GM21723 (cell line): ENCODE data around the gene AIG1.

Experiments used
- ATAC-seq: cut with Tn5 transposase; IDR thresholded peaks from one replicate; pipeline ENCODE4 v1.9.1; 2021; ENCODE audit warnings: mild to moderate bottlenecking, moderate library complexity; ENCODE audit not compliant: unreplicated experiment

Gene AIG1

DNA sequence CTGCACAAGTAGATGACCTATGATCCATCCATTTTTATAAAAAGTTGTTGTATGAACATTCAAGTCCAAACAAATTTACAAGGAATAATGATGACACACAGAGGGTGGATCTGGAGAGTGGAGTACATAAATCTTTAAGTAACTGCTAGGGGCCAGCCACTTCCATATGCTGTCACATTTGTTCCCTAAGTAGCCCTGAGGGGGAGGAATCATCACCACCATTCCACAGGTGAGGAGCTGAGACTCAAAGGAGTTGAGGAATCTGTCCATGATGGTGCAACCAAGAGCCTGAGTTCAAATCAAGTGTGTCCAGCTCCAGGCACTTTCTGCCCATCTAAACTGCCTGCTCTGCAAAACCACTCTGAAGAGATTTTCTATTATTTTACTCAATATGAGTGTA is 132.1 kb downstream of the AIG1 start:
- ATAC-seq = no peak

DNA sequence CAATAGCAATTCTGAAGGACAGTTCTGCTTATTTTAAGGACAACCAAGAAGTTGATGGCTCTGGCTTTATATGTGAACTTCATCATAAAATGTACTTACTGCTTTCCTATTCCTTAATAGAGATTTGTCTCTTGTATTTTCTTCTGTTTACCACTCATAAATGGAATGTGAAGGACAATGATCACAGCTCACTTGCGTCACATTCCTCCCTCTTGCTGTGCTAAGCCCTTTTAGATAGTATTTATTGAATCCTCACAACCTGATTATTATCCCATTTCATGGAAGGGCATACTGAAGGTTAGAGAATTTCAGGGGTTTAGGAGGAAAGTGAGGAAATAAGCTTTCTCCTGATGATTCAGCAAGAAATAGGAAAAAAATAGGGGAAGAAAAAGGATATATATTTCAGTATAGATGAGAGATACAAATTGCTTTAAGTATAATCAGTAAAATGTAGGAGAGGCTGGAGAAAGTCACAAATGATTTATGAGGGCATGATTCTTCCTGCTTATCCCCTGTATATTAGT is 132.9 kb downstream of the AIG1 start:
- no peak for ATAC-seq

DNA sequence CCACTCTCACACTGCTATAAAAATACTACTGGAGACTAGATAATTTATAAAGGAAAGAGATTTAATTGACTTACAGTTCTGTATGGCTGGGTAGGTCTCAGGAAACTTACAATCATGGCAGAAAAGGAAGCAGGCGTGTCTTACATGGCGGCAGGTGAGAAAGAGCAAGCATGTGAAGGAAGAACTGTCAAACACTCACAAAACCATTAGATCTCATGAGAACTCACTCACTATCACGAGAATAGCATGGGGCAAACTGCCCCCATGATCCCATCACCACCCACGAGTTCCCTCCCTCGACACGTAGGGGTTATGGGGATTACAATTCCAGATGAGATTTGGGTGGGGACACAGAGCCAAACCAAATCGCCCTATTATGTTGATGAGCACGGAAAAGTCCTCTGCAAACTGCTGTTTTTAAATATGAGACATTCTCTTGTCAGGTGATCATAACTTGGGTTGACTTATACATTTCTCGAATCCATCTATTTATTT is 133.5 kb downstream of the AIG1 start:
- no peak for ATAC-seq

GRCh38 chr6:143195349-143195845 is 134.7 kb downstream of the AIG1 start:
- no peak for ATAC-seq

DNA sequence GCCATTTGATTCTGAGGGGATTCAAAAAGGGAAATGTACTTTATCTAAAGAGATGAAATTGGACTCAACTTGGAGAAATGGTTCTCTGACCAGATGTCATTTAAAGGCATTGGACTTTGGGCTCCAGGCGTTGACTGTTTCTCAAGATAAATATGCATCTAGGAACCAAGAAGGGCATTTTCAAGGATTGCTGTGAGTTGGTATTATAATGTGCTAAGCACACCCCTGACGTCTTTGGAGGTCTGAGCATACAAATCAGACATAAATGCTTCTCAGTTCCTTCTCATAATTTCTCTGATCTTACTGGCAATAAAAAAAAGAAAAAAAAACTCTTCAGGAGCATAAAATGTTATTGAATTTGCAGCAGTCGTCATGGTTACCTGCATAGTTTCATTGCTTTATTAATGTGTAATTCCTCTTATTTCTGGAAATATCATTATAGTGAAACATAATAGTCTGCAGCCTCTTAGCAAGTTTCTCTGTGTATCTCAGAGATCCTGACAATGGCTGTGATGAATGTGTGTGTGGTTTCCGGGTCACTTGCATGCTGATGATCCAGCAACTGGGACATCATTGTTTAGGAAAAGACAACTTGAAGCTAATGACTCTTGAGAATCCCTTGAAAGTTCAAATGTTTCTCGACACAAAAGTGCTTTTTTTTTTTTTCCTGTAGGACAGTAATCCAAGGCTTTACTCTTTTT is 136.0 kb downstream of the AIG1 start:
- ATAC-seq = no peak

- ATAC-seq = no peak
These were observed 136.7 kb downstream of the AIG1 start for GRCh38 chr6:143197377-143197776.

- ATAC-seq = no peak
These were observed 137.6 kb downstream of the AIG1 start for GRCh38 chr6:143198312-143198711.

DNA sequence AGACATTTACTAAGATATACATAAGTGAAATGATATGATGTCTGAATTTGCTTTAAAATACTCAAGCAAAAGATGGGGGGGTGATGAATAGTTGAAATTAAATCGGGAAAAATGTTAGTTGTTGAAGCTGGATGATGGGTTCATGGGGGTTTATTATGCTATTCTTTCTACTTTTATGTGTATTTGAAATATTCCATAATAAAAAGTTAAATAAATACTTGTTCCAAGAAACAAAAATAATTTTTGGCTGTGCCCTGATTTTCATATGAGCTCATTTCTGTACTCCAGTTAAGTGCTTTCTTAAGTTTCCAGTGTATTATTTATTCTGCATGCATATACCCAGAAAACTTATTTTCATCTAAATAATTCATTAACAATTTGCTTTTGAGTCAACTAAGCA is 138.6 kb downstream of the AIG1 start:
- no peak for ATAC-seq

DNA sequence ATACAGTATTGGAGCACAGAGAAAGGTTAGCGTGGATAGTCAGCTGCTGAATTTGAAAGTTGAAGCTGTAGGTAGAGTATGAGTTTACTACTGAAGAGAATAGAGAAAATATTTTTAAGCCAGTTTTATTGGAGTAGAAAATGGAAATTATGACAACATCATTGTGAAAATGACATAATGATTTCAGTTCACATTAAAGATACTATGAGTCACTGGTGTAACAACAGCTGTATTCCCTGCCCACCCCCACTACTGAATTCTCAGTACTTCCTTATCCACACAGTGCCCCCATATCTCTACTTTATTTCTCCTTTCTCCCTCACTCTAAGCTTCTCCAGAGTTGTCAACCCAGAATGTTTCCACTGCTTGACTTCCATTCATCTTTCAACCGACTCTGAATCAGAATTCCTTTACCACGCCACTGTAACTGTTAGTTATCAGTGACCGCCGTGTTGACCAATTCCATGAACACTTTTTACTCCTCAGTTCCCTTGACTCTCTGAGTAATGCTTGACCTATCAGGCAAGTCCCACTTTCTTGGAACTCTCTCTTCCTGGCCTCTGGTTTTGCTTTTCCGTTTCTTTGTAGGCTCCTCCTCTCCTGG is 139.6 kb downstream of the AIG1 start:
- no peak for ATAC-seq

- ATAC-seq = no peak
These were observed 143.4 kb downstream of the AIG1 start for GRCh38 chr6:143204045-143204444.

DNA sequence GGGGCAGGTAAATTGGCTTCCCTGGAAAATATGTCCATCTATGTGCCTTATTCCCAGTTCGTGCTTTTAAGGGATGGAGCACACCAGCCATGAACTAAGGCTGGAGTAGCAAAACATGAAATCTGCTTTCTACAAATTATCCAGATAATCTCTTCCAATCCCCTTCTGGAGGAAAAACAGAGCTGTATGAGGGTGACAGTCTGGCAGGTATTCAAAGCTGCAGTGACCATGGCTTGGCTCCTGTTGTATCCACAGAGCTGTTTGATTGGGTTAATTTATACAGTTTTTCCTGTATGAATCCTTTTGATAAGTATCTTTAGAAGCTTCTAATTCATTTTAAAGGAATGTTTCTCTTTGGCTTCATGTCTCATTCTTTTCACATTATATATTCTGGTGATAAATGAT is 144.4 kb downstream of the AIG1 start:
- no peak for ATAC-seq

GRCh38 chr6:143205585-143205984 is 144.9 kb downstream of the AIG1 start:
- no peak for ATAC-seq

DNA sequence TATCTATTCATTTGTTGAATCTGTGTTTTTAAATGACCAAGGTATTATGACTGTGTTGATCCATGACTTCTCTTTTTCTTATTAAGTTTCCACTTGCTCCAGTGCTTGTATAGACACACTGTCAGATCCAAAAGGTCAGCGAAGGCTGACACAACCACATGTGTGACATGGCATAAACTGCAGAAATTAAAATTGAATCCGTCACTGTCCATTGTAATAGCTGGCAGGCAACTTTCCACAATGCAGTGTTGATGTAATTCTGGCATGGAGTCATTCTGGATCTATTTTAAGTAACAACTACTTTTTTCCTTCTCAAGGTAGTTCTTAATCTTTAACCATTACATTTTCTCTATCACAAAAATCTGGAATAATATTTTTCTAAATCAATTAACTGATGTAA is 145.3 kb downstream of the AIG1 start:
- no peak for ATAC-seq

- ATAC-seq = no peak
These were observed 145.9 kb downstream of the AIG1 start for GRCh38 chr6:143206550-143206949.

DNA sequence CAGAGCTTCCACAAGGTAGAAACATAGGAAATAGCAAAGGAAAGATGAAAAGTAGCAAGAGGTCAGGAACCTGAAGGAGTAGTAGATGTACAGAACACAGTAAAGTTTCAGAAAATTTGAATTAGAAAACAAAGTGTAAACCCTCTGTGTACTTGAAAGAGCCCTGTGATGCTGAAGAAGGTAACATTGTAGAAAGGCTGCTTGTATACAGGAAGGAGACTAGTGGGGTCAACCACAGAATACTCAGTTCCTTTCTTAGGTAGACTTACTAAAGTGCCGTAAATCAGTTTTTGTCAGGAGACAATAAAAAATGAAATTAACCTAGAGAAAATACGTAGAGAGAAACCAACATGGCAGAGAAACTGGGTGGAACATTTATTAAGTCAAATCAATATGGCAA is 149.7 kb downstream of the AIG1 start:
- no peak for ATAC-seq

- ATAC-seq = no peak
These were observed 153.2 kb downstream of the AIG1 start for GRCh38 chr6:143213859-143214376.

- ATAC-seq = no peak
These were observed 154.7 kb downstream of the AIG1 start for GRCh38 chr6:143215363-143215762.

GRCh38 chr6:143215771-143216170 is 155.1 kb downstream of the AIG1 start:
- ATAC-seq = no peak

GRCh38 chr6:143218233-143218632 is 157.5 kb downstream of the AIG1 start:
- ATAC-seq = no peak

DNA sequence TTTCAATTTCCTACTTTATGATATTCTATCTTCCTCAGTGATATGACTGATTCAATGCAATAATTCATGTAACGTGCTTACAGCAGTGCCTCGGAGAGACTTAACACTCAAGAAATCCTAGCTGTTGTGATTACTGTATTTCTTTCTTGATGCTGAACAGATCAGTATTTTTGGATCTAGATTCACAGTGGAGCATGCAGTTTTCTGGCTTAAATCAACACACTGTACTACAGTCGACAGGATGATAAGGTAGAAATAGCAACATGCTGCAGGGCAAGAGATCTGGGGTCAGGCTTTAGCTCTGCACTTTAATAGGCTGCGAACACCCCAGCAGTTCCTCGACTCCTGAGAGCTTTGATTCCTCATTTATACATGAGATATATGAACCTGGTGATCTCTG is 161.0 kb downstream of the AIG1 start:
- no peak for ATAC-seq

DNA sequence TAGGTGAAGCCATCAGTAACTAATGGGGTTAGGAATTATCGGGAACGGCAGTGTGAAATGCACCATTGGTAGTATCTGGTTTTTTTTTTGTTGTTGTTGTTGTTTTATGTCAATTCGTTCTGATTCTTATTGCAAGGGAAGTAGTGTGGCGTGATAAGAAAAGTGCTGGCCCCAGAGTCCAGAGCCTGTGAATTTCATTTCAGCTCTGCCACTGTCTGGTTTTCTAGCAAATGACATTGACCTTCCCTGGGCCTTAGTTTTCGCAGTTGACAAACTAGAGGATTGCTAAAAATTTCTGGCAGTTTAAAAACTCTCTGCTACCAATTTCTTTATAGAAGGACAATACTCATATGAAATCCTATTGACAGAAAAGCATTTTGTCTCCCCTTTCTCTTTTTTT is 161.6 kb downstream of the AIG1 start:
- no peak for ATAC-seq

DNA sequence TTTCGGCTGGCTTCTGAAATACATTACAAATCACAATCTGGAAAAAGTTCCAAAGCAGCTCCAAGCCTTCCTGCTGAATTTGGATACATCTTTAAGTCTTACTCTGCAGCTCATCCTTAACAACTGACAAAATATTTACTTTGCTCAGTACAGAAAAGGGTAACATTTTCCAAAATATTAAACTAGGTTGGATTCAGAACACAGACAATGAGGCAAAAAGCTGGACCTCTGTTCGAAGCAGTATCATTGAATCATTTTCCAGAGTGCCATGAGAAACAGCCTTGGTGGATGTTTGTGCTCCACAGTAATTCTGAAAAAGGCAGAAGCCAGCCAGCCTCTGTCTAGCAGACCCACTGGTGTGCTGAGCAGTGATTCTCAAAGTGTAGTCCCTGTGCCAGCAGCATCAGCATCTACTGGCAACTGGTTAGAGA is 162.1 kb downstream of the AIG1 start:
- ATAC-seq = no peak
